GM21390 (cell line): ENCODE data around the gene BCAS1.

Experiments
- ATAC-seq: cut with Tn5 transposase; IDR thresholded peaks from one replicate; pipeline ENCODE4 v1.9.1; 2021; ENCODE audit not compliant: unreplicated experiment

Gene BCAS1

DNA sequence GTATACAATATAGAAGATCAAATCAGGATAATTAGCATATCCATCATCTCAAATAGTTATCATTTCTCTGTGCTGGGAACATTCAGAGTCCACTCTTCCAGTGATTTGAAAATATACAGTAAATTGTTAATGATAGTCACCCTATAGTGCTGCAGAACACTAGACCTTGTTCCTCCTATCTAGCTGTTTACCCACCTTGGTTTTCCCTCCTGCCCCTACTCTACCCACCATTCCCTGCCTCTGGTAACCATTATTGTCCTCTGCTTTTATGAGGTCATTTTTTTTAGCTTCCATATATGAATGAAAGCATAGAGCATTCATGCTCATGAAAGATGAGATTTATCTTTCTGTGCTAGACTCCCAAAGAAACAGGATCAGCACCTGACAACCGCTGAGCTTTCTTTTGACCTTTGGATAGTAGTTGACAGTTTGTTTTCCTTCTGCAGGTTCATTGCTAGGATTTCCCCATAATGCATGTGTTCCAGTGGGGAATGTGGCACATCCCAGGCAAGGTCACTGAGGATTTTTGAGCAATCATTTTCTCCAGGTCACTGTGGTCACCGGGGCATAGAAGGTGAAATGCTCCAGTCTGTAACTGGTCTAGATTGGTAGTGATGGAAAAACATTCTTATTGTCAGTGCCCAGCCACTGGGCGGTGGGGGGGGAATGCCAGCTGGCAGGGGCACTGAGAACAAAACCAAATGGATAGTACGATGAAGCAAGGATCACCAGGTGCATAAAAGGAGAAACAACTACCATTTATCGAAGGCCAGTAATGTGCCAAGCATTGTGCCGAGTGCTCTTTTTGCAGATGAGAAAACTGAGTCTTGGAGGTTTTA is 33.6 kb upstream of the BCAS1 start:
- no peak for ATAC-seq

DNA sequence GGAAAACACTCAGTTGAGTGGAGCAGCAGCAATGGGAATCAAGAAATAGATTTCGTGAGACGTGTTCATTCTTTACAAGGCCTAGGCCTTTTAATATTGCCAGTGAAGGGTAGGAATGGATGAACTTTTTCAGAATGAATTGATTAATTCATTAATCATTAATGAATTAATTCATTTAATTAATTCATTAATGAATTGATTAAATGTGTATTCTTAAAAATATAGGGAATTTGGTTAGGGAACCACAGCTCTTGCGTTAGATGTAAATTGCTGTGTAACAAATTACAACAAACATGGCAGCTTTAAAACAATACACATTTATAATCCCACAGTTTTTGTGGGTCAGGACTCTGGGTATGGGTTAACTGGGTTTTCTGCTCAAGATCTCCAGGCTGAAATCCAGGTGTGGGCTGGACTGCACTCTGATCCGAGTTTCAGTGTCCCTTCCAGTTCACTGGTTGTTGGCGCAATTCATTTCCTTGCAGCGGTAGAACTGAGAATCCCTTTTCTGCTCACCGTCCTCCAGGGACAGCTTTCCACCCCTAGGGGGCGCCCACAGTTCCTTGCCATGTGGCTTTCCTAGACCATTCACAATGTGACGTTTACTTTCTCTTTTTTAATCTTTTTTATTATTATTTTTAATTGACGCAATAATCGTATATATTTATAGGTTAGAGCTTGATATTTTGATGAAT is 32.8 kb upstream of the BCAS1 start:
- peak; percentile 94 for ATAC-seq

GRCh38 chr20:54102543-54102942 is 32.1 kb upstream of the BCAS1 start:
- no peak for ATAC-seq

DNA sequence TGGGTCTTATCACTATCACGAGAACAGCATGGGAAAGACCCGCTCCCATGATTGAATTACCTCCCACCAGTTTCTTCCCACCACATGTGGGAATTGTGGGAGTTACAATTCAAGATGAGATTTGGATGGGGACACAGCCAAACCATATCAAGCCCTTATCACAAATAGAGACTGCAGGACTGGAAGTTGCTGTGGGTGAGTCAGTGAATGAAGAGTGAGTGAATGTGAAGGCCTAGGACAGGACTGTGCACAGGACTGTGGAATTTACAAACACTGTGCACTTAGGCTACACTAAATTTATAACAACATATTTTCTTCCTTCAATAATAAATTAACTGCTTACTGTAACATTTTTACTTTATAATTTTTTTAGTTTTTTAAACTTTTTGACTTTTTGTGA is 30.2 kb upstream of the BCAS1 start:
- no peak for ATAC-seq

DNA sequence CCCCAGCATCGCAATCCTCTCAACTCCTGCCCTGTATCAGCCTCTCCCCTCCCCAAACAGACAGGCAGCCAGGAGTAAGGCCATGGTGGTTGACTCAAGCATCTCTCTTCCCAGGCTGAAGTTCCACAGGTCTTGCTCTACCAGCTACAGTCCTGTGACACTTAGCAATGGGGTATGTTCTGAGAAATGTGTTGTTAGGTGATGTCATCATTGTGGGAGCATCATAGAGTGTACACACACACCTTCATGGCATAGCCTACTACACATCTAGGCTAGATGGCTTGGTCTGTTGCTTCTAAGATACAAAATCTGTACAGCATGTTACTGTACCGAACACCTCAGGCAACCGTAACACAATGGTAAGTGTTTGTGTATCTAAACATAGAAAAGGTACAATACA is 29.5 kb upstream of the BCAS1 start:
- ATAC-seq, result no peak

- ATAC-seq, result no peak
Observed at GRCh38 chr20:54098047-54098446, 27.7 kb upstream of the BCAS1 start.

DNA sequence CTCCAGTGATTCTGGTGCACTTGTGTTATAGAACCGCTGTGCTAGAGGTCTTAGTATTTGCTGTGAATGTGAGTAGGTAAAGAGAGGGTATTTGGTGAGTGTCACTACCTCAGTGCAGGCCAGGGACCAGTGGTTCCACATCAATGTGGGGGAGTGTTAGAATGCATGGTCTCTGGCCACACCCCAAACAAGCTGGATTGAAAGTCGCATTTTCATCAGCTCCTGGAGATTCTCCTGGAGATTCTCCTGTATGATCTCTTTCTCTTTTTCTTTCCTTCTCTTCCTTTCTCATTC is 26.8 kb upstream of the BCAS1 start:
- no peak for ATAC-seq

GRCh38 chr20:54095824-54096223 is 25.4 kb upstream of the BCAS1 start:
- no peak for ATAC-seq

GRCh38 chr20:54094268-54094580 is 23.8 kb upstream of the BCAS1 start:
- no peak for ATAC-seq

- ATAC-seq, result no peak
Observed at GRCh38 chr20:54093423-54094267, 23.3 kb upstream of the BCAS1 start.

DNA sequence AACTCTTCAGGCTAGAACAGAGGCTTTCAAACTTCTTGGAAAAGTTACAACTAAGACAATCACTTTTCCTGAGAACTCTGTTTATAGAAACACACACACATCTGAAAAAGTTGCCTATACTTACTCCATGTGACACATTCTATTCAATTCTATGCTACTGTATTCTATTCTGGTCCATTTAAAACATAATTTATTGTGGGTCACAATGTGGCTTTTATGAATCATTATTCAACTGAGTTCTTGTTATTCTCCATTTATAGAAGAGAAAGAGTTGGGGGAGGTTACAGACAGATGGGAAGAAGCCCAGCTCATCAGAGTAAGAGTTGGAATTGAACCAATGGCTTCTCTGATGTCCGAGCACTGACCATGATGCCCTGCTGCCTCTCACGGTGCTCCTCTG is 21.6 kb upstream of the BCAS1 start:
- no peak for ATAC-seq

GRCh38 chr20:54091120-54091480 is 20.7 kb upstream of the BCAS1 start:
- ATAC-seq, result peak; percentile 20

GRCh38 chr20:54090230-54091119 is 20.1 kb upstream of the BCAS1 start:
- ATAC-seq, result peak; percentile 63

DNA sequence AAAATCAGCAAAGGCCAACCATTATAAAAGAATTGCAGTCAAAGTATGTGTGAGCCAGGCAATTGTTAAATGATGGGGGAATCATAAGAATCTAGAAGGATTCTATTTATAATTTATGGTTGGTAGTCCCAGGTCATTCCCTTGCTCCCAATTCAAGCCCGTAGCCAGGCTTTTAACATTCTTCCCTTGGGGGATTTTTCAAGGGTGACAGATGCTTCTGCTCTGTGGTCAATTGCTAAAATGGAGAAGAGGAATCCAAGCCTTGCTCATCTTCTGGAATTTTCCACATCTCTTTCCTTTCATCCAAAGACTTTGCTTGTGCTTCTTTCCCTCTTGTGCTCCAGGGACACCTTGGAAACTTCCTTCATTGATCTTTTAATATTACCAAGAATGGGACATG is 18.0 kb upstream of the BCAS1 start:
- no peak for ATAC-seq

- no peak for ATAC-seq
Observed at GRCh38 chr20:54086507-54087039, 16.2 kb upstream of the BCAS1 start.

DNA sequence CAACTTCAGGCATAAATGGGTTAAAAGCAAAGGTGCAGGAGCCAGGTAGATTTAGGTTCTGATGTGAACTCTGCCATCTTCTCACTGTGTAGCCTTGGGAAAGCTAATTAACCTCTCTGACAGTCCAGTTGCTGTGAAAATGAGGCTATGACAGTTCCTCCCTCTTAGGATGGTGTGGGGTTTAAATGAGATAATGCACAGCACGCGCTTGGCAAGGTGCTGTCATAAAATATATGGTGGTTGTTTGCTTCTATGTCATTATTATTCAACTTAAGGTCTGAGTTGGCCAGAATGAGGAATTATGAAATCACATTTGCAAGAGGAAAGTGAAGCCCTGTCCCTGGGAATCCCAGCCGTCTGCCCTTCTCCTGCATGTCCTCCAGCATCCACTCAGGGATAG is 15.5 kb upstream of the BCAS1 start:
- no peak for ATAC-seq

GRCh38 chr20:54085425-54085824 is 15.0 kb upstream of the BCAS1 start:
- ATAC-seq, result no peak

- ATAC-seq, result no peak
Observed at GRCh38 chr20:54084727-54085388, 14.5 kb upstream of the BCAS1 start.

- no peak for ATAC-seq
Observed at GRCh38 chr20:54084193-54084592, 13.8 kb upstream of the BCAS1 start.

DNA sequence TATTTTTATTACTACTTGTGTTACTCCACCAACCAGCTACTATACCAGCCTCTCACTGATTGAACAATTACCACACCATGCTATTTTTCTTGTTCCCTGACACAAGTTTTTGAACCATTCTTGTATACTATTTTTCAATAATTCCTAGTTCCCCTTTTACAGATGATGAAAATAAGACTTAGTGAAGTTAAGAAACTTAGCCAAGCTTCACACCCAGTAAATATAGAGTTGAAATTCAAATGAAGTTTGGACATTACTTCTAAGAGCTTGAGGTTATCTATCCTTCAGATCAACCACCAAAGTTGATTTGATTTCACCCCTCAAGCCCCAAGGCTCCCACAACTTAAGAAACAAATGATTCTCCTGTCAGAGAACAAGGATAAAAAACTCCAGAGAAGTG is 13.1 kb upstream of the BCAS1 start:
- ATAC-seq, result peak; percentile 49
